SK-N-SH treated with all-trans-retinoic acid at 6 μM for 48 hours (cell line): ENCODE measurements around the gene LRP2.

Experiments used
- ARNTL ChIP-seq: fragments of 450-650 bp; formaldehyde crosslinking; IDR thresholded peaks from 2 replicates; pipeline ENCODE4 v1.5.0; 2020; ENCODE audit warnings: low read depth, mild to moderate bottlenecking, moderate library complexity, borderline replicate concordance
- GLIS3 ChIP-seq: fragments of 250-450 bp; sonication (Bioruptor Pico); IDR thresholded peaks from 2 replicates; pipeline ENCODE4 v1.5.0; 2020; ENCODE audit warnings: mild to moderate bottlenecking, moderate library complexity
- ISL1 ChIP-seq: fragments of 250-450 bp; sonication (Bioruptor Pico); IDR thresholded peaks from 2 replicates; pipeline ENCODE4 v2.1.2; 2022; ENCODE audit warnings: mild to moderate bottlenecking, moderate library complexity
- PPARA ChIP-seq: fragments of 250-450 bp; sonication (Bioruptor Pico); IDR thresholded peaks from 2 replicates; pipeline ENCODE4 v1.5.0; 2020; ENCODE audit warnings: mild to moderate bottlenecking, borderline replicate concordance
- RARB ChIP-seq: fragments of 250-450 bp; sonication (Bioruptor Pico); IDR thresholded peaks from 2 replicates; pipeline ENCODE4 v1.8.0; 2021; ENCODE audit warnings: mild to moderate bottlenecking, moderate library complexity
- TOX ChIP-seq: fragments of 250-450 bp; sonication (Bioruptor Pico); IDR thresholded peaks from 2 replicates; pipeline ENCODE4 v1.8.0; 2021; ENCODE audit warnings: mild to moderate bottlenecking, moderate library complexity, borderline replicate concordance
- ZFP30 ChIP-seq: fragments of 450-650 bp; formaldehyde crosslinking; IDR thresholded peaks from 2 replicates; pipeline ENCODE4 v1.5.0; 2022; ENCODE audit warnings: mild to moderate bottlenecking, moderate library complexity
- ZNF565 ChIP-seq: fragments of 450-650 bp; formaldehyde crosslinking; conservative IDR thresholded peaks from 2 replicates; pipeline ENCODE4 v1.5.0; 2020; ENCODE audit warnings: low read depth, mild to moderate bottlenecking, moderate library complexity
- ZNF70 ChIP-seq: fragments of 450-650 bp; formaldehyde crosslinking; IDR thresholded peaks from 2 replicates; pipeline ENCODE4 v1.5.0; 2020; ENCODE audit warnings: mild to moderate bottlenecking, moderate library complexity
- ZNF8 ChIP-seq: fragments of 450-650 bp; formaldehyde crosslinking; IDR thresholded peaks from 2 replicates; pipeline ENCODE4 v1.5.0; 2020; ENCODE audit warnings: mild to moderate bottlenecking, moderate library complexity
- TF ChIP-seq, protein P1 (sequence below): fragments of 250-450 bp; sonication (Bioruptor Pico); IDR thresholded peaks from 2 replicates; pipeline ENCODE4 v1.8.0; 2021; ENCODE audit warnings: low read depth, mild to moderate bottlenecking, moderate library complexity, borderline replicate concordance
- TF ChIP-seq, protein P2 (sequence below): fragments of 250-450 bp; sonication (Bioruptor Pico); IDR thresholded peaks from 2 replicates; pipeline ENCODE4 v1.8.0; 2020; ENCODE audit warnings: mild to moderate bottlenecking, moderate library complexity, borderline replicate concordance

DNA sequence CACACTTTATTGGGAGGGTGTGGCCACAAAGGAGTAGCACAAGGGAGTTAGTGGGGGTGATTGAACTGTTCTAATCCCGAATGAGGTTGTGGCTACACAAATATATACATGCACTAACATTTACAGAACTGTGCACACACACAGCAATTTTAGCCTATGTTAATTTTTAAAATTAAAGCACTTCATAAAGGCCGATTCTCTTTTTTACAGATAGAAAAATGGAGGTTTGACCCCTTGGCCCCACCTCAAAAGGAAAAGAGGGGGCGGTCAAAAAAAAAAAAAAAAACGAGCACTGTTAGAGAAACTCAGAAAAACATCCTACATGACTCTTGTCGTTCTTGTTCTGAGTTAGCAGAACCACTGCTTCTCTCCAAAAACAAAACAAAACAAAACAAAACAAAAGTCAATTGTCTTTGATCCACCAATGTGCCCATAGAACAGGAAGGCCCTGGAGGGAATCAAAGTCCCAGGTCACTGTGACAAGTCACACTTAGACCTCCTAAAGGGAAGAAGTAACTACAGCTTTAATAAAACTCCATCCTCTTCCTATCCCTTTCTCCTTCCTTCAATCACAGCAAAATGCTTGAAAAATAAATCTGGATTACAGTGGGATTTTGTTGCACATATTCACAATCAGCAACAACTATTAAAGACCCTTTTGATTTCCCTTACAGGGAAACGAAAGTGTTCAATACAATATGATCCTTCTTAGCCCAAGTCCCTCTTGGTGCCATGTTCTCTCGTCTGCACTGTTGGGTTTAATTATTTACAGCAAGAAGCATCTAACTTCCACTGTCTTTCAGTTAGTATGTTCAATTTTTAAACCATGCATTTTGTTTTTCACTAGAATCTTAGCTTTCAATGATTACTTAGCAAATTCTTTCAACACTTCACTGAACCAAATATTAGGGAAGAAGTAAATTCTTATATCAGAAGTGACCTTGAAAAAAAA is 16.6 kb downstream of the LRP2 start:
- TF ChIP-seq, protein P1, sequence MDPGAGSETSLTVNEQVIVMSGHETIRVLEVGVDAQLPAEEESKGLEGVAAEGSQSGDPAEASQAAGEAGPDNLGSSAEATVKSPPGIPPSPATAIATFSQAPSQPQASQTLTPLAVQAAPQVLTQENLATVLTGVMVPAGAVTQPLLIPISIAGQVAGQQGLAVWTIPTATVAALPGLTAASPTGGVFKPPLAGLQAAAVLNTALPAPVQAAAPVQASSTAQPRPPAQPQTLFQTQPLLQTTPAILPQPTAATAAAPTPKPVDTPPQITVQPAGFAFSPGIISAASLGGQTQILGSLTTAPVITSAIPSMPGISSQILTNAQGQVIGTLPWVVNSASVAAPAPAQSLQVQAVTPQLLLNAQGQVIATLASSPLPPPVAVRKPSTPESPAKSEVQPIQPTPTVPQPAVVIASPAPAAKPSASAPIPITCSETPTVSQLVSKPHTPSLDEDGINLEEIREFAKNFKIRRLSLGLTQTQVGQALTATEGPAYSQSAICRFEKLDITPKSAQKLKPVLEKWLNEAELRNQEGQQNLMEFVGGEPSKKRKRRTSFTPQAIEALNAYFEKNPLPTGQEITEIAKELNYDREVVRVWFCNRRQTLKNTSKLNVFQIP (CRISPR knock-in tag): no peak
- TF ChIP-seq, protein P2, sequence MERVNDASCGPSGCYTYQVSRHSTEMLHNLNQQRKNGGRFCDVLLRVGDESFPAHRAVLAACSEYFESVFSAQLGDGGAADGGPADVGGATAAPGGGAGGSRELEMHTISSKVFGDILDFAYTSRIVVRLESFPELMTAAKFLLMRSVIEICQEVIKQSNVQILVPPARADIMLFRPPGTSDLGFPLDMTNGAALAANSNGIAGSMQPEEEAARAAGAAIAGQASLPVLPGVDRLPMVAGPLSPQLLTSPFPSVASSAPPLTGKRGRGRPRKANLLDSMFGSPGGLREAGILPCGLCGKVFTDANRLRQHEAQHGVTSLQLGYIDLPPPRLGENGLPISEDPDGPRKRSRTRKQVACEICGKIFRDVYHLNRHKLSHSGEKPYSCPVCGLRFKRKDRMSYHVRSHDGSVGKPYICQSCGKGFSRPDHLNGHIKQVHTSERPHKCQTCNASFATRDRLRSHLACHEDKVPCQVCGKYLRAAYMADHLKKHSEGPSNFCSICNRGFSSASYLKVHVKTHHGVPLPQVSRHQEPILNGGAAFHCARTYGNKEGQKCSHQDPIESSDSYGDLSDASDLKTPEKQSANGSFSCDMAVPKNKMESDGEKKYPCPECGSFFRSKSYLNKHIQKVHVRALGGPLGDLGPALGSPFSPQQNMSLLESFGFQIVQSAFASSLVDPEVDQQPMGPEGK: no peak
- TF ChIP-seq TOX (CRISPR knock-in tag): no peak
- no peak for TF ChIP-seq ZFP30 (CRISPR knock-in tag)
- TF ChIP-seq ARNTL: no peak
- no peak for TF ChIP-seq ISL1 (CRISPR knock-in tag)
- TF ChIP-seq ZNF8 (CRISPR knock-in tag): no peak
- no peak for TF ChIP-seq ZNF565 (CRISPR knock-in tag)
- no peak for TF ChIP-seq ZNF70 (CRISPR knock-in tag)
- no peak for TF ChIP-seq RARB
- no peak for TF ChIP-seq GLIS3 (CRISPR knock-in tag)
- TF ChIP-seq PPARA (CRISPR knock-in tag): no peak
